GM21825 (cell line): ENCODE data around the gene ENGASE.
"Not testable (repeated sequence)": the region's sequence is repeated elsewhere in the genome, so short reads cannot be mapped to it uniquely, and the experiment has no call there.

Source experiments
- ATAC-seq: cut with Tn5 transposase; IDR thresholded peaks from one replicate; pipeline ENCODE4 v1.9.1; 2021; ENCODE audit warnings: mild to moderate bottlenecking, moderate library complexity; ENCODE audit not compliant: unreplicated experiment

Gene ENGASE

GRCh38 chr17:79051306-79051705 lies 23.3 kb upstream of the ENGASE start:
- ATAC-seq = no peak

GRCh38 chr17:79052131-79052530 lies 22.5 kb upstream of the ENGASE start:
- ATAC-seq = no peak

DNA sequence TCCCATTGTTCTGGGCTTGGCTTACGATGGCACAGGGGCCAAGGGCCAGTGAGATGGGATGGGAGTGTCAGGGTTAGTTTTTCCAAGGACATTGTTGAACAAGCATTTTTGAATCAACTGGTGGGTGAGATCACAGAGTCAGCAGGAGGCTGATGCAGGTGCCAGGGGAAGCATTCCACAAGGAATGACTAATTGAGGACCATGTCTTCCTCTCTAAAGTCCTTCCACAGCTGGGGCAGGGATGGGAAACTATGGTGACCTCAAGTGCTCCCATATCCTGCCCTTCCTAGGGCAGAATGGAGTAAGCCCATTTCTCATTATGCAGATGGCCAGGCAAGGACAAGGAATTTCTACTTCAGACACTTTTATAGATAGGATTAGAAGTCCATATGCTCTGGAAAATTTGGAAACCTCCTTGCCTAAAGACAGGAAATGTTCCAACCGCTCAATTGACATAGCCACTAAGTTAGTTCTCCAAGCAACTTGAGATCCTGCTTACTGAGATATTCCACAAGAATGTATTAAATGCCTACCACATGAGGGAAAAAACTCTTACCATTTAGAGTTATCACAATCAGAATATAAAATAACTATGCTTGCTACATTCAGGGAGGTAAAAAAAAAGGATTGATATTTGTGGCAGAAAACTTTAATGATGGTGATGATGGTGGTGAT lies 21.2 kb upstream of the ENGASE start:
- no peak for ATAC-seq

- ATAC-seq = no peak
These were observed 20.2 kb upstream of the ENGASE start for GRCh38 chr17:79054200-79054960.

DNA sequence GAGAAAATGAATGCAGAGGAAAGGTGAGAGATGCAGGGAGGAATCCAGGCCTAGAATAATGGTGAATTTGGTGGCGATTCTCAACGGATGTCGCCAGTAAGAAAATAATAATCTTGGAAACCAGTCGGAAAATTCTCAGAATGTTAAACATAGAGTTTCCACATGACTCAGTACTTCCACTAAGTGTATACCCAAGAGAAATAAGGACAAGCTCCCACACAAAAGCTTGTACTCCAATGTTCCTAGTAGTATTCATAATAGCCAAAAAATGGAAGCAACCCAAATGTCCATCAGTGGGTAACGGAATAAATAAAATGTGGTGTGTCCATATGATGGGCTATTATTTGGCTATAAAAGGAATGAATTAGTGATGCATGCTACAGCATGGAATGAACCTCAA lies 19.4 kb upstream of the ENGASE start:
- no peak for ATAC-seq

DNA sequence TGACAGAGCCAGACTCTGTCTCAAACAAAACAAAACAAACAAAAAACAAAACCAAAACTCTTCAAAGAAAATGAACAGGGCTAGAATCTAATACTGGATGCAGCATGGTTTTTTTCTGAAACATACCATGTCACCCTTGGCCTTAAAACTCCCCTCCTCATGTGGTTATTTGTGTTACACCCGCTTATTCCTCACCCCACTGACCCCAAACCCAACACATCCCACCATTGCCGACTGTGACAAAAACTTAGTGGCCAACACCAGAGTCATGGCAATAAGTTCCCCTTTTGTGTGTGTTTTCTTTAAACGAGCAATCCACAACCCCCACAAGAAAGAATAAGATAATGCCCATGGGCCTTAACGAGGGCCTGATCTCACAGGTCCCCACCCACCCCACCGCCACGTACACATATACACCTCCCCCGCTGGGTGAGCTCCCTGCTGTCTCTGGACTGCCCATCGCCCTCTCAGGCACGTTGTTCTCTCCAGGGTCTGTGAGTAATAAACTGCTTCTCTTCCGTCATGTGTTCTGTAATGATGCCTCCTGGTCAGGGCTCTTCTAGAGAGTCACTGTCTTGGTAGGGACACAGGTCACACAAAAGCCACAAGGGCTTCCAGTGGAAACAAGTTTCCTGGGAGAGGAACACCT lies 16.8 kb upstream of the ENGASE start:
- ATAC-seq = no peak

GRCh38 chr17:79062691-79063090 lies 11.9 kb upstream of the ENGASE start:
- ATAC-seq = no peak

DNA sequence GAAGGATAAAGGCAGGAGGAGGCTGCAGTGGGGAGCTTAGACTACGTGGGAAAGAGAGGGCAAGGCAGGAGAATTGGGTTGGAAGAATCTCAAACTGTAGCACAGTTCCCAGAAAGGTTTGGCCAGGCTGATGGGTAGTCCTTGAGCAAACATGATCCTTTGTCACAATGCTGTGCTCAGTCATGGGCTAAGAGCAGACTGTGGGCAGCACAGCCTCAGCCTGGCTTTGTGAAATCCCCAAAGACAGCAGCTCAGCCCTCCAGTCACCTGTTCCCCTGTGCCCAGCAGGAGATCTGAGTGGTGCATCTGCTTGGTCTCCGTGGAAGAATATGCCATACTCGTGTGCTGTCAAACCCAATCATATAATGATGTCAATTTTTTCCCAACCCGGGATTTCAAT lies 10.6 kb upstream of the ENGASE start:
- no peak for ATAC-seq

DNA sequence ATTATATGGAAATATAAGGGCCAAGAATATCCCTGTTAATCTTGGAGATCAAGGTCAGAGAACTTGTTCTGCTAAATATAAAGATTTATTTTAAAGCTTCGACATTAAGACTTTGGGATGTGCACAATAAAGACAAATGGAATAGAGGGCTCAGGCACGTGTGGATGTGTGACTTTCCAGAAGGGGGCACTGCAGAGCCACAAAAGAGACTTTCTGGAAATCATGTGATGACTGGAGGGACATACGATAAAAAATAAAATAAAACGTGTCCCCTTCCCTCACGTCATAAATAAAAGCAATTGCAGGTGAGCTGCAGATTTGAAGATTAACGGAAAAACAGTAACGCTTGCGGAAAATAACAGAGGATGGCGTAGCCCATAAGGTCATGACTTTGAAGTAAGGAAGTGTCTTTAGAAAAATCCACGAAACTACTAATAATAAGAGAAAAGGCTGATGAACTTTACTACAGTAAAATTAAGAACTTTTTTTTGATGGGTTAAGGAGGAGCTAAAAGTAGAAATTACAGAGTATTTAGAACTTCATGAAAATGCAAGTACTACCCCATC lies 9.4 kb upstream of the ENGASE start:
- no peak for ATAC-seq

DNA sequence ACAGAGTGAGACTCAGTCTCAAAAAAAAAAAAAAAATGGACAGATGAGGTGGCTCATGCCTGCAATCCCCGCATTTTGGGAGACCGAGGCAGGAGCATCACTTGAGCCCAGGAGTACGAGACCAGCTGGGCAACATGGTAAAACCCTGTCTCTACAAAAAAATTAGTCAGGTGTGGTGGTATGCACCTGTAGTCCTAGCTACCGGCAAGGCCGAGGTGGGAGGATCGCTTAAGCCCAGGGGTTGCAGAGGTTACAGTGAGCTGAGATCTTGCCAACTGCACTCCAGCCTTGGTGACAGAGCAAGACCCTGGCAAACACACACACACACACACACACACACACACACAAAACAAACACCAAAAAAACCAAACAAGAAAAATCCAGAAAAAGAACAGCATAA lies 7.7 kb upstream of the ENGASE start:
- no peak for ATAC-seq

- no peak for ATAC-seq
These were observed 4.3 kb upstream of the ENGASE start for GRCh38 chr17:79070266-79070880.

- no peak for ATAC-seq
These were observed 3.4 kb upstream of the ENGASE start for GRCh38 chr17:79071161-79071740.

DNA sequence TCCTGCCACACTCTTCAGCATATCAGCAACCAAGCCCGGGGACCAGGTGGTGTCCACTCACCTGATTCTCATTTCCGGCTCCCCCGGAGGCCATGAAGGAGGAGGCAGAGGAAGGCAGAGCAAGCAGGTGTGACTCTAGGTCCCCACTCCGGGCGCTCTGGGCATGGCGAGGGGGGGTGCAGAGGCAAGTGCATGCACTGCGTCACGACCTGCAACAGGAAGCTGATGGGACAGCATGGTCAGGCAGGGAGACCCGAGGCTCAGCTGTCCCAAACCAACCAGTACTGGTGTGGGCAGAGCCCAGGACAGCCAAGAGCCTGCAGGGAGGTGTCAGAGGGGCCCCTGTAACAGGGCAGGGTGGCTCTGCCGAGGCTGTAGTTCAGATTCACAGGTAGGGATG lies 2.1 kb upstream of the ENGASE start:
- ATAC-seq = no peak

- ATAC-seq = no peak
These were observed 1.5 kb upstream of the ENGASE start for GRCh38 chr17:79073016-79073705.

- ATAC-seq = no peak
These were observed 927 bp upstream of the ENGASE start for GRCh38 chr17:79073706-79074088.

DNA sequence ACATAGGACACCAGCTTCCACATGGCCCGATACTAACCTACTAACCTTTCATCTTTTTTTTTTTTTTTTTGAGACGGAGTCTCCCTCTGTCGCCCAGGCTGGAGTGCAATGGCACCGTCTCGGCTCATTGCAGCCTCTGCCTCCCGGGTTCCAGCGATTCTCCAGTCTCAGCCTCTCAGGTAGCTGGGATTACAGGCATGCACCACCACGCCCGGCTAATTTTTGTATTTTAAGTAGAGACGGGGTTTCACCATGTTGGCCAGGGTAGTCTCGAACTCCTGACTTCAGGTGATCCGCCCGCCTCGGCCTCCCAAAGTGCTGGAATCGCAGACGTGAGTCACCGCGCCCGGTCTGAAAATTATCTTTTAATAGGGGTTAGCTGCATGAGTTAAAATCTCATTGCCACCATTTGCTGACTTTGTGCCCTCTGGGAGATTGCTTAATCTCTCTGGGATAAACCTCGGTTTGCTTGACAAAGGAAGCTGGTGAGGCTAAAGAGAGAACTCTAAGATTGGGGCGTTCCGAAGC lies 439 bp upstream of the ENGASE start:
- not testable (repeated sequence) for ATAC-seq

DNA sequence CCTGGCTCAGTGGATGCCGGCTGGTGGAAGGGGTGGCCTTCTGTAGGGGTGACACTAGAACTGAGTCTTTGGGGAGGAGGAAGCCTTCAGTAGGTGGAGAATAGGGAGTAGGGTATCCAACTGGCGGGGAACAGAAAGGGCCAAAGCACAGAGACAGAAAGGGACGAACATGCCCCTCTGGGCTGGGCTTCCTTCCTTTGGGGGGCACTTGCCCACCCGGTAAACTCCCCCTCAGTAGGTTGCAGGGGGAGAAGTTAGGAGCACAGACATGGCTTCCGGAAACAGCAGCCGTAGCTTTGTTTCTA lies 774 bp downstream of the ENGASE start:
- no peak for ATAC-seq

- ATAC-seq = no peak
These were observed 1.3 kb downstream of the ENGASE start for GRCh38 chr17:79075861-79076406.

DNA sequence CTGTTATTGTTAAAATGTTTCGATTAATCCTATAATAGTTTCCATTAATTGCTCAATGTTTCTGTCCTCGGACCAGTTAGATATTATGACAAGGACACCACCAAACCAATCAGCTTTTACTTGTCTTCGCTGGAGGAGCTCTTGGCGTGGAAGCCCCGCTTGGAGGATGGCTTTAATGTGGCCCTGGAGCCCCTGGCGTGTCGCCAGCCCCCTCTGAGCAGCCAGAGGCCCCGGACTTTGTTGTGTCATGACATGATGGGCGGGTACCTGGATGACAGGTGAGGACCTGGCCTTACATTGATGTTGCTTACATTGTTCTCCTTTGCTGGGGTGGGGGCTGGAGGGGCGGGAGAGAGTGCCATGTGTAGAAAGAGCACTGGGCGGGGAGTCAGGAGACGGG lies 3.0 kb downstream of the ENGASE start:
- ATAC-seq = no peak
